Activated CD4-positive, alpha-beta T cell treated with anti-CD3 and anti-CD28 coated beads, Interleukin-2, amount 10 ng/mL, durations not matched to agents 7 days and 5 days (primary cell): ENCODE results near the gene ETS1. TPM values are rescaled to one million over a fixed set of nuclear protein-coding genes. Genes with fewer than 3 reads are reported as not detected.
A peak's percentile ranks its signal among the peaks of the same experiment; 100 is the strongest.

Source experiments
- CTCF ChIA-PET: fragments of 350-600 bp; sonication (Branson Sonifier 250); formaldehyde crosslinking; loops from one replicate; lab custom pipeline; 2021; ENCODE audit warnings: antibody characterized with exemption; lab: Charles Lee
- POLR2A ChIA-PET: fragments of 350-600 bp; sonication (Branson Sonifier 250); formaldehyde crosslinking; loops from one replicate; lab custom pipeline; 2021; ENCODE audit warnings: antibody characterized with exemption; lab: Charles Lee
- DNase-seq: peaks from one replicate; pipeline ENCODE4 v3.0.0-alpha.2; 2020
- H3K27ac Mint-ChIP-seq: one replicate; pipeline ENCODE4 v1.8.0; 2021; ENCODE audit warnings: mild to moderate bottlenecking, moderate library complexity, mixed read lengths
- H3K27me3 Mint-ChIP-seq: one replicate; pipeline ENCODE4 v1.8.0; 2021; ENCODE audit warnings: mixed read lengths
- H3K36me3 Mint-ChIP-seq: one replicate; pipeline ENCODE4 v1.8.0; 2021; ENCODE audit warnings: low read depth, mixed read lengths
- H3K4me1 Mint-ChIP-seq: one replicate; pipeline ENCODE4 v1.8.0; 2021; ENCODE audit warnings: mixed read lengths
- H3K4me3 Mint-ChIP-seq: one replicate; pipeline ENCODE4 v1.8.0; 2021; ENCODE audit warnings: mild to moderate bottlenecking, moderate library complexity, mixed read lengths
- H3K9me3 Mint-ChIP-seq: one replicate; pipeline ENCODE4 v1.8.0; 2021; ENCODE audit warnings: mixed read lengths
- total RNA-seq, 2 experiments: library from RNA; stranded (reverse); gene quantifications; one replicate each; pipeline ENCODE4 v1.2.3, GENCODE V29; 2021

The ETS1 gene
- total RNA-seq, 2 experiments from 2014 or later: 580 to 648 TPM

DNA sequence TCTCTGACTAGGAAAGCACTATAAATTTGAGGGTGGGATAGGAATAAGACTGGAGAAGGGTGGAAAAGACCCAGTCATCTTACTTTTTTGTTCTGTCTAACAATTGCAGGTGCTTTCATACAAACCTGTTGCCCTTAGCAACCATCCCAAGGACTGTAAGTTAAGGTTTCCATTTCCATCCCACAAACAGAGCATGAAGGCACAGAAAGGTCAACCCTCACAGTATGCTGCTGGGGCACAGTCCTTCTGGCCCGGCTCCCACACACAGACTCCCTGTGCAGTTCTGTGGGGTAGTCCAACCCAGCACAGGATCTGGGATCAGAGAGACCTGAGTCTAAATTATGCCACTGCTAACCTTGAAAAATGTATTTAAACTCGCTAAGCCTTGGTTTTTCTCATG, 38.4 kb upstream of the ETS1 start:
- peaks cover 8% of the 10 kb centered on the region for H3K36me3 Mint-ChIP-seq
- H3K4me3 Mint-ChIP-seq: peak overlapping the region; percentile 29
- ChIA-PET CTCF (interaction anchor here (0.6 to 2.0 kb wide), 6 partner anchors 12 to 469 kb away, joined by 3 to 6 read pairs (median 3); no protein-coding TSS in a partner anchor), POLR2A (no interaction called here)
- H3K27me3 Mint-ChIP-seq: no peaks in the 10 kb centered on the region
- DNase-seq: no peak
- H3K9me3 Mint-ChIP-seq: no peaks in the 10 kb centered on the region
- peaks cover 93% of the 10 kb centered on the region for H3K4me1 Mint-ChIP-seq
- peak overlapping the region; percentile 94 for H3K27ac Mint-ChIP-seq

DNA sequence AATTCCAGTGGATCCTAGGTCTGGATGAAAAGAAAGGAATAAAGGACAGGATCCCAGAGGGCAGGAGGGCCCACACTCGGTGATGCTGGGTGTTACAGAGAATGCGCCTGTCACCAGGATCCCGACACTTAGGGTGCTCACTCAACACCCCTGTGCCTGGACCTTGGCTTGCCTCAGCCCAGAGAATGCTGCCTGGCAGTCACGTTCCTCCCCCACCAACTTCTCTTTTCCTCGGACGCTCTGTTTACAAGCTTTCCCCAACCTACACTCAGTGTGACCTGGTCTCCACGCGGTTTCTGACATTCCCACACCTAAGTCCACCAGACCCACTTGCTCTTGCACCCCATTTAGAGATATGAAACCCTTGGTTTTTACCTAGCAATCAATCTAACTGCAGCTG, 38.0 kb upstream of the ETS1 start:
- Mint-ChIP-seq H3K36me3 (peaks cover 8% of the 10 kb centered on the region), H3K4me3 (peak overlapping the region; percentile 29), H3K9me3 (no peaks in the 10 kb centered on the region), H3K4me1 (peaks cover 93% of the 10 kb centered on the region), H3K27ac (peak overlapping the region; percentile 94), H3K27me3 (no peaks in the 10 kb centered on the region)
- POLR2A ChIA-PET: no interaction called here
- CTCF ChIA-PET: interaction anchor here (0.6 to 2.0 kb wide), 8 partner anchors 13 to 468 kb away, joined by 3 to 6 read pairs (median 3); no protein-coding TSS in a partner anchor
- no peak for DNase-seq

DNA sequence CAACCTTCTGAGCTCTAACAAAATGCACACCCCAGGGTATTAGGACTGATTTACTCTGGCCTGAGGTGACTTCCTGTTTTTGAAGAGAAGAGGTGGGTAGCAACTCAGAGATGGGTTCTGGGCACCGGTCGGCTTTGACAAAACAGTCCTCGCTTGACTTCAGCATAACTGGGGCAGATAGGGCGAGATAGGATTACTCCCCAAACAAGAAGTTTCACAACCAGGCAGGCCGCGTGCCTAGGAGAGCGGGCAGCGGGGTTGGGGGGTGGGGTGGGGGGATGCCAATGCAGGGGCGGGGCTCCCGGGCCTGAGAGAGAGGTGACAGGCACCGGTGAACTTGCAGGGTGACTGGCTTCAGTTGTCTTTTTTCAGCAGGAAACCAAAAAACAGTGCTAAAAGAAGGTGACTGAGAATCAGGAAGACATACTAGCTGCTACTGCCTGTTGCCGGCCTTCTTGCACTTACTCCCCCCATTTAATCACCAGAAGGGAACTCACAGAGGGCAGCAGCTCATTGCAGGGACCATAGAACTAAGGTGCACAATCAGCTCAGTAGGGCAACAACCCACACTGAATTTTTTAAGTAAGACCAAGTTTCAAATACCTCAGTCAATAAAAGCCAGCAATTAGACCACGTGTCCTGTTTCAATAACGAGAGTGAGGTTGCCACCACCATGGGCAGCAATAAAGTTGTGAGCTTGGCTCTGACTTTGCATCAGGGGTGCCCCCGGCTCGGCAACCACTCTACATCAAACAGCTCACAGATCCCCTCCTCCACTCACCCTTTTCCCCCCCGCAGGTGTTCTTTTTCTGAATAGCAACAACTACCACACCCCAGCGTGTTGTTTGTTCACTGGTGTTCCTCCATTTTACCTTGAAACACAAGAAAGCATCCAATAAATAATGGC, 37.2 kb upstream of the ETS1 start:
- CTCF ChIA-PET: interaction anchor here (0.7 to 2.3 kb wide), 13 partner anchors 10 to 467 kb away, joined by 3 to 6 read pairs (median 3); no protein-coding TSS in a partner anchor
- peak; percentile 56 for DNase-seq
- Mint-ChIP-seq H3K36me3 (peaks cover 8% of the 10 kb centered on the region), H3K27ac (peak overlapping the region; percentile 94), H3K4me3 (peak overlapping the region; percentile 64), H3K27me3 (no peaks in the 10 kb centered on the region), H3K4me1 (peaks cover 93% of the 10 kb centered on the region), H3K9me3 (no peaks in the 10 kb centered on the region)
- POLR2A ChIA-PET: interaction anchor here (0.5 to 0.9 kb wide), 5 partner anchors 99 to 468 kb away, joined by 3 to 4 read pairs (median 3); no protein-coding TSS in a partner anchor

GRCh38 chr11:128623091-128623490, 35.7 kb upstream of the ETS1 start:
- CTCF ChIA-PET: interaction anchor here (0.7 to 5.3 kb wide), 7 partner anchors 7 to 334 kb away, joined by 3 to 32 read pairs (median 5); no protein-coding TSS in a partner anchor
- Mint-ChIP-seq H3K36me3 (peaks cover 8% of the 10 kb centered on the region), H3K4me3 (no peak overlapping the region), H3K27ac (peak overlapping the region; percentile 72), H3K4me1 (peaks cover 87% of the 10 kb centered on the region), H3K27me3 (no peaks in the 10 kb centered on the region), H3K9me3 (no peaks in the 10 kb centered on the region)
- POLR2A ChIA-PET: interaction anchor here (0.7 to 1.1 kb wide), 2 partner anchors 103 to 123 kb away, joined by 3 to 4 read pairs; no protein-coding TSS in a partner anchor
- no peak for DNase-seq

GRCh38 chr11:128621601-128622501, 34.5 kb upstream of the ETS1 start:
- peaks cover 76% of the 10 kb centered on the region for H3K4me1 Mint-ChIP-seq
- DNase-seq: no peak
- H3K9me3 Mint-ChIP-seq: no peaks in the 10 kb centered on the region
- H3K27ac Mint-ChIP-seq: no peak overlapping the region
- H3K4me3 Mint-ChIP-seq: no peak overlapping the region
- peaks cover 8% of the 10 kb centered on the region for H3K36me3 Mint-ChIP-seq
- peaks cover 4% of the 10 kb centered on the region for H3K27me3 Mint-ChIP-seq
- CTCF ChIA-PET: interaction anchor here (0.7 to 5.3 kb wide), 6 partner anchors 8 to 450 kb away, joined by 3 to 32 read pairs (median 5); no protein-coding TSS in a partner anchor
- POLR2A ChIA-PET: interaction anchor here (0.6 to 1.1 kb wide), 2 partner anchors 52 to 102 kb away, joined by 4 to 9 read pairs; no protein-coding TSS in a partner anchor

DNA sequence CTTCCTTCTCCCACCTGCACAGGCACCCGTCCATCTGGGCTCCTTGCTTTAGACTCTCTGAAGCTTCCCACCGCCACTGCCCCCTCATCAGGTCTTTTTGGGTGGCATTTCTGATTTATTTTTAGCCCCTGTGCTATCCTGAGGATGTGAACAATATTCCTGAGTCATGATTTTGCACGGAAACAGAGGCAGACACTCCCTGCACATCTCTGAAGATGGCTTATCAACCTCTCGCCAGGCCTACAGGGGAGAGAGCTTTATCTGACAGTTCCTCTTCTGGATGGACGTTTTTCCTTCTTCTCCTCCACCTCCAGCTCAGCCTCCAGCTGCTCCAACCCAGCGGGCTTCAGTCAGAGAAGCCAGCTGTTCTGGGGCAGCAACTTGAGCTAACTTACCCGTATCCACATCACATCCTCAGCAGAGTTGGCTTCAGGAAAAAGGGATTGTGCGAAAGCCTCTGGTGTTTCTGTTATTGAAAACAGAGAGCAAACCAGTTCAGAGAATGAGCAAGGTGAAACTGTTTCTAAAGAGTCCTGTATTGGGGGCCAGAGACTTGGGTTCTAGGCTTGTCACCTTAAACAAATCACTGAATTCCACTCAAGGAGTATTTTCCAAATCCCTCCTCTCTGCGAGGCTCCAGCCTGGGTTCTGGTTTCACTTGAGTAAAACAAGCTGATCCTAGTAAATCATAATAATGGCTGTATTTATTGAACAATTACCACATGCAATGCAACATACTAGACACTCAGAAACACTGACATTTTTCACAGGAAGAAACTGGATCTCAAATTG, 33.1 kb upstream of the ETS1 start:
- no peak for DNase-seq
- H3K9me3 Mint-ChIP-seq: no peaks in the 10 kb centered on the region
- ChIA-PET CTCF (interaction anchor here (0.6 to 5.3 kb wide), 6 partner anchors 9 to 463 kb away, joined by 3 to 32 read pairs (median 6); no protein-coding TSS in a partner anchor), POLR2A (interaction anchor here (0.6 kb wide), 1 partner anchor 50 kb away, joined by 9 read pairs; no protein-coding TSS in a partner anchor)
- H3K36me3 Mint-ChIP-seq: peaks cover 5% of the 10 kb centered on the region
- no peak overlapping the region for H3K27ac Mint-ChIP-seq
- peaks cover 4% of the 10 kb centered on the region for H3K27me3 Mint-ChIP-seq
- H3K4me1 Mint-ChIP-seq: peaks cover 62% of the 10 kb centered on the region
- H3K4me3 Mint-ChIP-seq: no peak overlapping the region

GRCh38 chr11:128619540-128620308, 32.4 kb upstream of the ETS1 start:
- Mint-ChIP-seq H3K27me3 (peaks cover 4% of the 10 kb centered on the region), H3K4me1 (peaks cover 55% of the 10 kb centered on the region), H3K9me3 (no peaks in the 10 kb centered on the region), H3K27ac (no peak overlapping the region), H3K4me3 (no peak overlapping the region), H3K36me3 (peaks cover 2% of the 10 kb centered on the region)
- POLR2A ChIA-PET: no interaction called here
- CTCF ChIA-PET: interaction anchor here (1.0 to 5.3 kb wide), 8 partner anchors 8 to 462 kb away, joined by 3 to 32 read pairs (median 4); no protein-coding TSS in a partner anchor
- DNase-seq: no peak

DNA sequence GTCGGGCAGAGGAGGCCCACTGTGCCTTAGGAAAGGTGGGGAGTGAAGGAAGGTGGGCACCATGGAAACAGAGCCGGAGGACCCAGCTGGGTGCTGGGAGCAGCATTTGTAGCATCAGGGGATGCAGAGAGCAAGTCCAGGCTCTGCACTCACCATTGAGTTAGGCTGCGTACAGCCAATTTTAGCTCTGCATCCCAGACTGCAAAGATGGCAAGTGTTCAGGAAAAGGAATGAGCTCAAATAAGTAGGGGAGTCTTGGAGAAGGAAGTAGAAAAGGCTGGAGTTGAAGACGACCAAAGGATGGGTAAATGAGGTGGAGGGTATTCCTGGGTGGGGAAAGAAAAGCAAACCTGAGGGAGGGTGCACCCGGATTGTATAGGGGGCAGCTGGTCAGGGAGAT, 31.6 kb upstream of the ETS1 start:
- ChIA-PET POLR2A (no interaction called here), CTCF (interaction anchor here (1.3 to 5.3 kb wide), 6 partner anchors 9 to 16 kb away, joined by 3 to 32 read pairs (median 4); no protein-coding TSS in a partner anchor)
- Mint-ChIP-seq H3K9me3 (no peaks in the 10 kb centered on the region), H3K36me3 (no peaks in the 10 kb centered on the region), H3K27ac (no peak overlapping the region), H3K27me3 (peaks cover 4% of the 10 kb centered on the region), H3K4me1 (peaks cover 51% of the 10 kb centered on the region), H3K4me3 (no peak overlapping the region)
- DNase-seq: no peak

GRCh38 chr11:128618603-128619002, 31.2 kb upstream of the ETS1 start:
- Mint-ChIP-seq H3K36me3 (no peaks in the 10 kb centered on the region), H3K27me3 (peaks cover 4% of the 10 kb centered on the region), H3K4me1 (peaks cover 47% of the 10 kb centered on the region), H3K4me3 (no peak overlapping the region), H3K9me3 (no peaks in the 10 kb centered on the region), H3K27ac (peak overlapping the region; percentile 10)
- ChIA-PET CTCF (interaction anchor here (0.6 to 5.3 kb wide), 10 partner anchors 9 to 653 kb away, joined by 3 to 32 read pairs (median 4); no protein-coding TSS in a partner anchor), POLR2A (no interaction called here)
- no peak for DNase-seq

GRCh38 chr11:128616161-128616560, 28.8 kb upstream of the ETS1 start:
- H3K9me3 Mint-ChIP-seq: no peaks in the 10 kb centered on the region
- POLR2A ChIA-PET: no interaction called here
- H3K36me3 Mint-ChIP-seq: no peaks in the 10 kb centered on the region
- peaks cover 40% of the 10 kb centered on the region for H3K4me1 Mint-ChIP-seq
- CTCF ChIA-PET: no interaction called here
- H3K27ac Mint-ChIP-seq: no peak overlapping the region
- H3K4me3 Mint-ChIP-seq: no peak overlapping the region
- peaks cover 4% of the 10 kb centered on the region for H3K27me3 Mint-ChIP-seq
- no peak for DNase-seq

GRCh38 chr11:128615612-128616011, 28.3 kb upstream of the ETS1 start:
- H3K9me3 Mint-ChIP-seq: no peaks in the 10 kb centered on the region
- peaks cover 40% of the 10 kb centered on the region for H3K4me1 Mint-ChIP-seq
- ChIA-PET POLR2A (no interaction called here), CTCF (no interaction called here)
- H3K4me3 Mint-ChIP-seq: no peak overlapping the region
- no peaks in the 10 kb centered on the region for H3K36me3 Mint-ChIP-seq
- DNase-seq: no peak
- H3K27ac Mint-ChIP-seq: no peak overlapping the region
- H3K27me3 Mint-ChIP-seq: peaks cover 4% of the 10 kb centered on the region
